NCI-H2107 treated with DMSO at 0.1 percent for 48 hours (cell line): ENCODE results near the gene HEATR9.

Experiments used
- DNase-seq: peaks from one replicate; lab custom pipeline; 2025; ENCODE audit not compliant: unreplicated experiment; lab: John Stamatoyannopoulos, UW

The HEATR9 gene

GRCh38 chr17:35865412-35866340 lies 3.0 kb downstream of the HEATR9 start:
- no peak for DNase-seq

GRCh38 chr17:35864853-35865252 lies 3.8 kb downstream of the HEATR9 start:
- no peak for DNase-seq

DNA sequence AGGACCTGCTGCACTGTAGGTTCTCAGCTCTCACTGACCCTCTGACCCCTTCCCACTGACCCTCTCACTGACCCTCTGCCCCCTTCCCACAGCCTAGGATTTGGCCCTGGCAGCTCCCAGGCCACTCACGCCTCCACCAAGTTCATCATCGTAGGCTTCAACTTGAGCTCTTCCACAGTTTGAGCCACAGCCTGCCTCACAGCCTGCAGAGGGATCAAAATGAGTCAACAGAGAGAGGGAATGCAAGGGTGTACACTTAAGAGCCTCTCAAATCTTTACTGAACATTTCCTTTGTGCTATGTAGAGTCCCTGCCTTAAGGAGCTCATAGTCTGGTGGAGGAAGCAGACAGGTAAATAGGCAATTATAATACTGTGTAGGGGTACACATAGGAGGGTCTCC lies 12.1 kb downstream of the HEATR9 start:
- no peak for DNase-seq

- DNase-seq = no peak
Measured at GRCh38 chr17:35855965-35856364, 12.7 kb downstream of the HEATR9 start.

DNA sequence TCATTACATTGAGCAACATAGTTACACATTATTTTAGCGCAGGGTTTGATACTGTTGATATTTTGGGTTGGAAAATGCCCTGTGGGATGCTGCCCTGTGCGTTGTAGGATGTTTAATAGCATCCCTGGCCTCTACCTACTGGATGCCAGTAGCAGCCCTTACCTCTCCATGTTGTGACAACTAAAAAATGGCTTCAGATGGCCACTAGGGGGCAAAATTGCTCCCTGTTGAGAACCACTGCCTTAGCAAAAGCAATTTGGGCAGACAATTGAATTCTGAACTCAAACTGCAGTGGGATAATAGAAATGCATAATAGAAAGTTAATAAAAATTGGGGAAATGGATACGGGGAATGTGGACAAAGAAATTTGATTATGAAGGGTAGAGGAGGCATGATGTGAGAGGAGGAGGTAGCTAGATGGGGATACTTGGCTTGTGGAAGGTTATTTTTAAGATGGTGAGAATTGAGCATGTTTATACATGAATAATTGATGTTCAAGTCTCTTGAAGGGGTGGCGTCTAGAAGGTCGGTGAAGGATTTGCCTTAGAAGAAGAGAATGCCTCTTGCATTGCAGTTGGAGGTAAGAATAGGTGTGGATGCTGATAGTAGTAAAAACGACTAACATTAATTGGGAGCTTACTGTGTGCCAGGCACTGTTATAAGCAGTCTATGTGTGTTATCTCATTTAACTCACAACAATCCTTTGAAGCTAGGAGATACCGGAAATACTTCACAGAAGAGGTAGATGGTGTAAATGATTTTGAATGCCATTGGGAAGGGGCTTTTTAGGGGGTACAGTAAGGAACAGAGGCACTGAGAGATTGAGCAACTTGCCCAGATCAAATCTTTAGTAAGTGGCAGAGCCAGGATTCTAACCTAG lies 19.0 kb downstream of the HEATR9 start:
- DNase-seq = peak; percentile 47

DNA sequence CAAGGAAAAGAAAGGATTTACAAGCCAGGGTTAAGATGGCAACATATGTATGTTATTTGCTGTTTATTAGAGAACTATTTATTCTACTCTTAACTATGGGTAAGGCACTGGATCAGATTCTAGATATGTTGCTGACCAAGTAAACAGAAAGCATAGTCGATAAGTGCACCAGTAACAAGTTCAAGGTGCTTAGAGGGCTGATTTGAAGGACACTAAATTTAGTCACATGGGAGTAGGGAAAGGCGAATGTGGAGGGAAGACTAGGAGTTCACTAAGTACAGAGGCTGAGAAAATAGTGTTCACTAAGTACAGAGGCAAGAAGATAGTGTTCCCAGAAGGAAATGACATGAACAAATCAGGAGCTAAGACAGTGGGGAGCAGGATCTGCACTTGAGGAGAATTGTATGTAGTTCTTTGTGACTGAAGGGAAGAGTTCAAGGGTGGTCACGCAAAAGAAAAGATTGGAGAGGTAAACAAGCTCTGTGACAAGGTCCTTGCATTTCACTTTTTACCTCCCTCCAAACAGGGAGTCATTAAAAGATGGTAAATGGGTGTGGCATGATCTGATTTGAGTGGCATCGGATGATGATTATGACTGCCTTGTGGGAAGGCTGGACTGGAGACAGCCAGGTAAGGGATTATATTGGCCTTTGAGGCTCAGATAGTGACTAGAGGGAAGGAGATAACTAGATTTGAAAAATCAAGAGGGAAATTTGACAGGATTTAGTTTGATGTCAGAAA lies 20.9 kb downstream of the HEATR9 start:
- DNase-seq = no peak

GRCh38 chr17:35847006-35847405 lies 21.7 kb downstream of the HEATR9 start:
- DNase-seq = no peak

GRCh38 chr17:35846055-35846809 lies 22.5 kb downstream of the HEATR9 start:
- no peak for DNase-seq

GRCh38 chr17:35844547-35844946 lies 24.1 kb downstream of the HEATR9 start:
- no peak for DNase-seq

GRCh38 chr17:35843698-35844097 lies 25.0 kb downstream of the HEATR9 start:
- DNase-seq = no peak

GRCh38 chr17:35842239-35842638 lies 26.5 kb downstream of the HEATR9 start:
- DNase-seq = no peak

DNA sequence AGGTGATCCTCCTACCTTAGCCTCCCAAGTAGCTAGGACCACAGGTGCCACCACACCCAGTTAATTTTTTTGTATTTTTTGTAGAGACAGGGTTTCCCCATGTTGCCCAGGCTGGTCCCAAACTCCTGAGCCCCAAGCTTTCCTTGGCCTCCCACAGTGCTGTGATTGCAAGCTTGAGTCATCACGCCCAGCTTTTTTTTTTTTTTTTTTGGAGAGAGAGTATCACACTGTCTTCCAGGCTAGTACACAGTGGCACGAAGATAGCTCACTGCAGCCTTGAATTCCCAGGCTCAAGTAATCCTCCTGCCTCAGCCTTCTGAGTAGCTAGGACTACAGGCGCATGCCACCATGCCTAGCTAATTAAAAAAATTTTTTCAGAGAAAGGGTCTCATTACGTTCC lies 27.2 kb downstream of the HEATR9 start:
- no peak for DNase-seq

DNA sequence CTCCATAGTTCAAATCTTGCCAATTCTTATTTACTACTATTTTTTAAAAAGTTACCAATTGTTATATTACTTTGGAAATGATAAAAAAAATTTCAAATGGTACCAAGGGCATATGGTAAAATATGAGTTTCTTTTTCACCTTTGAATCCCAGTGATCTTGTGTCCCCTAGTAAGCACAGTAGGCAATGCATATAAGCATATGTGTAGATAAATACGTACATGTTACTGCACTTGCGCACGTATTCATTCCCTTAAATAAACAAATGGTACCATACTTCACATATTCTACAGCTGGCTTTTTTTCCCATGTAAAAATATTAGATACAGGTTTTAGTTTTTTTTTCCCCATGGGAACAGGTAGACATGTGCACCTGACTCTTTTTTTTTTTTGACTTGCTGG lies 27.6 kb downstream of the HEATR9 start:
- DNase-seq = no peak

GRCh38 chr17:35825206-35825605 lies 43.5 kb downstream of the HEATR9 start:
- DNase-seq = no peak

- no peak for DNase-seq
Measured at GRCh38 chr17:35821308-35821707, 47.4 kb downstream of the HEATR9 start.

GRCh38 chr17:35819455-35819854 lies 49.2 kb downstream of the HEATR9 start:
- no peak for DNase-seq

- DNase-seq = no peak
Measured at GRCh38 chr17:35817196-35817595, 51.5 kb downstream of the HEATR9 start.

DNA sequence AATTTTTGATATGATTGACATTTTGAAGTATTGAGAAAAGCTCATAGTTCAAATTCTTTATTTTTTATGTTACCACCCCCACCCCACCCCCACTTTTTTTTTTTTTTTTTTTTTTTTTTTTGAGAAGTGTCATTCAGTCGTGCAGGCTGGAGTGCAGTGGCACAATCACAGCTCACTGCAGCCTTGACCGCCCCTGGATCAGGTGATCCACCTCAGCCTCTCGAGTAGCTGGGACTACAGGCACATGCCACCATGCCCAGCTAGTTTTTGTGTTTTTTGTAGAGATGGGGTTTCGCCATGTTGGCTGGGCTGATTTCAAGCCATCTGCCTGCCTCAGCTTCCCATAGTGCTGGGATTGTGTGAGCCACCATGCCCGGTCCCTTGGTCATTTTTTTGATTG lies 52.0 kb downstream of the HEATR9 start:
- no peak for DNase-seq

DNA sequence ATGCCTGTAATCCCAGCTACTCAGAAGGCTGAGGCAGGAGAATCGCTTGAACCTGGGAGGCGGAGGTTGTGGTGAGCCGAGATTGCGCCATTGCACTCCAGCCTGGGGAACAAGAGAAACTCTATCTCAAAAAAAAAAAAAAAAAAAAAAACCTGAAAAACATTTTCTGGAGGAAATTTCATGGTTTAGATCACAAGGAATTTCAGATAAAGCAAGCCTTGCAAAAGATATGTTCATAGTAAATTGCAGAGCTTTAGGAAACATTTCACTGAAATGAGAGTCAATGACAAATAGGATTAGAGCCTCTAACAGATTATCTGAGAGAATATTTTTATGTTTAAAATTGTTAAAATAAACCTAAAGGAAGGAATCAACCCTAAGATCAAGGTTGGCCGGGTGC lies 56.2 kb downstream of the HEATR9 start:
- DNase-seq = no peak

GRCh38 chr17:35811759-35812158 lies 56.9 kb downstream of the HEATR9 start:
- no peak for DNase-seq
